ENCODE measurements around the gene TMEM179B.

Gene TMEM179B

GRCh38 chr11:62832336-62833234 is 45.4 kb downstream of the TMEM179B start, which contains the start of gene TEX54:
TEX54 (minus strand) TSS chr11:62832841.
- DNase-seq (ENCODE audit: low spot score), result no peak

- DNase-seq (ENCODE audit: low spot score), result no peak
Measured at GRCh38 chr11:62835336-62835735, 48.1 kb downstream of the TMEM179B start.

- DNase-seq (ENCODE audit: low spot score), result peak; percentile 97
Measured at GRCh38 chr11:62839050-62839945, 52.1 kb downstream of the TMEM179B start, which contains the start of gene WDR74. WDR74 (minus strand) TSS chr11:62839590; CDS start chr11:62839570, 20 bp downstream.
